ENCODE results near the gene CERK.
A peak's percentile ranks its signal among the peaks of the same experiment; 100 is the strongest.

CERK gene

GRCh38 chr22:46764779-46765485 lies 26.9 kb upstream of the CERK start:
- no peak for DNase-seq (ENCODE audit: low spot score)

DNA sequence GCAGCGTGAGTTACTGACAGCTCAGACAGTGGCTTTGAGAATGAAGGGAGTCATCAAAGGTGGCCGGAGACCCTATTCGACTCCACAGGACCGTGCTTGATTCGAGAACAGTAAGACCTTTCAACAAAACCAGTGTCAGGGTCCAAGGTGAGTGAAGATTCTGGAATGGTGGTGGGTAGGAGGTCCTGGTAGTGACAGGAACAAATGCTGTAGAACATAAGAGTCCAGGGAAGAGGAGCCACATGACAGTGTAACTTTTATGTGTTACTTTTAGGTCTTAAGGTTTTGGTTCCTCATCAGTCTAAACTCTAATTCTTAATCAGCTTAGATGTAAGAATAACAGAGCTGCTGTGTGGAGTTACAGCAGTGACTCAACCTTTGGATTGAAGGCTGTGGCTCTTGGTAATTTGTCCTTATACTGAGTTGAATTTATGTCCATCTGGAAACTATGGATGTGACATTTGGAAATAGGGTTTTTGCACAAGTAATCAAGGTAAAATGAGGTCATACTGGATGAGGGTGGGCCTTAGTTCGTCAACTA lies 26.2 kb upstream of the CERK start:
- no peak for DNase-seq (ENCODE audit: low spot score)

DNA sequence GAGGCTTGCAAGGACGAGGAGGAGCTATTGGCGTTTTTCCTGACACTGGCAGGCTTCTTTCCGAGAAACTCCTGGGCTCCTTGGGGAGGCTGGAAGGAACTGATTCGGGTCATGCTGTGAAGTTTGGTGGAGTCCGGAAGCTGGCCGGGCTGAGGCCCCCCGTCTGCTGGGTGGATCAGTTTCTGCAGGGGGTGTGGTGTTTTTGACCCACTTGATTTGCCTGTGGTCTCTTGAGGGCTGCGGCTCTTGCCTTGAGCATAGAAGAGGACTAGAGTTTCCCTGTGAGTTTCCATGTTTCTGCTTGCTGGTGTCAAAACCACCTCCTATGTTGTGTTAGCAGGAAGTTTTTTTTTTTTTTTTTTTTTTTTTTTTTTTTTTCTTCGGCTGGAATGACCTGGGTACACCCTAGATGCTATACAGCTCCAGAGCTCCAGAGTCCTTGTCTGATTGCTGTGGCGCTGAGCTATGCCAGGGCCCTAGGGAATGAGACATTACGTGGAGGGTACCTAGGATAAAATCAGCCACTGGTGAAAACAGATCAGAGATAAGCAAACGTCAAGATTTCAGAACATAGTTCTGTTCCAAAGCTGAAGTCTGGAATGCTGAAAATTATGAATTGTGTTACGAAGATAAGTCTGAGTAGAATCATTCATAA lies 25.1 kb upstream of the CERK start:
- DNase-seq (ENCODE audit: low spot score) = no peak

DNA sequence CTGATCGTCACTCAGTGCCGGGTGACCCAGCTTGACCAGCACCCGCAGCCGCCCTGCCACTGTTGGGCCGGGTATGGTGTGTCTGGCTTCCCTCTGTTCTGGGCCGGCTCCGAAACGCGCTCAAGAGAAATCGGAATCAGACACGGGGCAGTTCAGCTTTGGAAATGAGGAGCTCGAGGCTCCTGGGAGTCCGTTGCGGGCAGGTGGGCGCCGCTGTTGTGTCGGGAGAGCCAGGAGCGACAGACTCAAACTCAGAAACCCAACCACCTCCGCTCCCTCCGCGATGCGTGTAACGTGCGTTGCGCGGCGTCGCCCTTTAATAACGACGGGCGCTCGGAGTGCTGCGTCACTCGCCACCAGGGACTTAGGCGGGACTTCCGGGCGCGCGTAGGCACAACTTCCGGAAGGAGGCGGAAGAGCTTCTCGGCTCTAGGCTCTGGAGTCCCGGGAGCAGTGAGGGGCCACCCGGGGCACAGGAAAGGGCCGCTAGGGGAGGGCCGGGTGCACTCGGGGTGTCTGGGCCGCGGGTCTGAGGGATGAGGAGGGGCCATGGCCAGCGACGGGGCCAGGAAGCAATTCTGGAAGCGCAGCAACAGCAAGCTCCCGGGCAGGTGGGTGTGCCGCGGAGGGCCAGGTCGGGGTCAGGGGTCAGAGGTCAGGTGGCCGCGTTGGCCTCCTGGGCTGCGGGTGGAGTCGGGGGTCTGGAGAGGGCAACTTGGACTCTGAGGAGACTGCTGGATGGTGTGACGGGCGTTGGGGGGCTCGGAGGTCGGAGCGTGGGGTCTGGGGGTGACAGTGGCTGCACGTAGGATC lies 24.4 kb upstream of the CERK start, which contains the start of gene TBC1D22A:
TBC1D22A (plus strand) TSS at position 413 of the 813 bp plus-strand sequence; CDS start at position 550, 137 bp downstream.
- peak; percentile 93 for DNase-seq (ENCODE audit: low spot score)

GRCh38 chr22:46761539-46762237 lies 23.6 kb upstream of the CERK start:
- DNase-seq (ENCODE audit: low spot score) = no peak

GRCh38 chr22:46761017-46761416 lies 23.0 kb upstream of the CERK start:
- no peak for DNase-seq (ENCODE audit: low spot score)

GRCh38 chr22:46758867-46759290 lies 20.8 kb upstream of the CERK start:
- no peak for DNase-seq (ENCODE audit: low spot score)

DNA sequence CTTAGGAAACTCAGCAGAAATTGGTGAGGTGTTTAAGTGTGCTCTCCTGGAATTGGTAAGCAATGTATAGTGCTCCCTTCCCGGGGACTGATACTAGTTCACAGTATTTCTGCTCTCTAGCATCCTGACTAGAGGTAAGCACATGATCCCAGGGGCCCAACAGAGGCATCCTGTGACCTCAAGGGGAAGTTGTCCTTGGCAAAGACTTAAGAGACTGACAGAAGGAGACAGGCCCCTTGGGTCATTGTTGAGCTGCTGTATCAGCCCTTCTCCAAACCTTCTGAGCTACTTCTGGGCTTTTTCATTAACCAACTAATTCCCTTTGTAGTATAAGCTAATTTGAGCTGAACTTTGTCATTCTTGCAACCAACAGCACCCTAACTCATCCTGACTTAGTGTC lies 20.1 kb upstream of the CERK start:
- DNase-seq (ENCODE audit: low spot score) = no peak

GRCh38 chr22:46757104-46757503 lies 19.1 kb upstream of the CERK start:
- DNase-seq (ENCODE audit: low spot score) = no peak

GRCh38 chr22:46756097-46756496 lies 18.0 kb upstream of the CERK start:
- DNase-seq (ENCODE audit: low spot score) = no peak

GRCh38 chr22:46755525-46755924 lies 17.5 kb upstream of the CERK start:
- no peak for DNase-seq (ENCODE audit: low spot score)

- DNase-seq (ENCODE audit: low spot score) = no peak
These were observed 16.8 kb upstream of the CERK start for GRCh38 chr22:46754826-46755225.

GRCh38 chr22:46754110-46754799 lies 16.2 kb upstream of the CERK start:
- DNase-seq (ENCODE audit: low spot score) = no peak

GRCh38 chr22:46753761-46754109 lies 15.7 kb upstream of the CERK start:
- DNase-seq (ENCODE audit: low spot score) = no peak

DNA sequence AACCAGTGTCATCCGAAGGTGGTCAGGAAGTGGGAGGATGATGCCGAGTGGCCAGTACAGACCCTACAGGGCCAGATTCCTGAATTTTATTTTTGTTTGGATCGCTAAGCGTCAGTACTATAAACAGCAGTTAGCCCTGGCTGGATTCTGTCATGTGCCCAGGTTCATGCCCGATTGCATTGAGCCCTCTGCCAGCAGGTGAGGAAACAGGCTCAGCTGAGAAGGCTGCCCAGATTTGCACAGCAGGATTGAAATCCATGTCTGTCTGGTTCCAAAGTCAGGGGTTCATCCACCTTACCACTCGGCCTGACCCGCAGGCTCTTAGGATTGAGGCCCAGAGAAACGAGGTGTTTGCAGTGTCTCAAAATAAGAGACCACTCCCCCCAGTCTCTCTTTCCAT lies 15.3 kb upstream of the CERK start:
- no peak for DNase-seq (ENCODE audit: low spot score)

- DNase-seq (ENCODE audit: low spot score) = no peak
These were observed 14.9 kb upstream of the CERK start for GRCh38 chr22:46752988-46753310.

GRCh38 chr22:46752286-46752987 lies 14.4 kb upstream of the CERK start:
- DNase-seq (ENCODE audit: low spot score) = no peak

DNA sequence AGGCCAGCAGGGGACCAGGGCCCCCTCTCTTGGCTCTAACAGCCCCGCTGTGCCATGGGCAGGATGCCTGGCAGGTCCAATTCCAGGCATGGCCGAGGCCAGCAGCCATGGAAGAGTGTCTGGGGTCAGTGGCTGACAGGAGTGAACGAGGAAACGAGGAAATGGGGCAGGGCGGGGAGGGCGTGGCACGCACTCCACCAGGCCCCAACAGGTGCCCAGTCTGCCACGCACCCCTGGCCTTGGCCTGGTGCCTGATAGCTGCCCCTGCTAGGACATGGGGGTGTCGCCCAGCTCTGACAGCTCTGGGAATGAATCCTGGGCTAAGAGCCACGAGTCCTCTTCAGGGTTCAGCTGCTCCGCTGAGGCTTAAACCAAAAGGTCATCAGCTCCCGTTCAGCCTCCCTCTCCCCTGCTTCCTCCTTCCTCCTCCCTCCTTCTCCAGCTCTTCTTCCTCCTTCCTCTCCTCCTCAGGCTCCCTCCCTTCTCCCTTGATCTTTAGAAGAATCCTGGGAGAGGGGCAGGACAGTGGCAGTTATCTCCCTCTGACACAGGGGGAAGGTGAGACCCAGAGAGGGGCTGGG lies 12.9 kb upstream of the CERK start:
- DNase-seq (ENCODE audit: low spot score) = no peak

- DNase-seq (ENCODE audit: low spot score) = no peak
These were observed 12.4 kb upstream of the CERK start for GRCh38 chr22:46750530-46750800.

- DNase-seq (ENCODE audit: low spot score) = no peak
These were observed 11.9 kb upstream of the CERK start for GRCh38 chr22:46749682-46750529.

Measured in ecto neural progenitor cell (in vitro differentiated cells).